IPS-20b (cell line): ENCODE results near the gene CALCOCO2.
A peak's percentile ranks its signal among the peaks of the same experiment; 100 is the strongest.
"Not testable (repeated sequence)": the region's sequence is repeated elsewhere in the genome, so short reads cannot be mapped to it uniquely, and the experiment has no call there.

Source experiments
- H3K27ac ChIP-seq: one replicate; pipeline ENCODE4 v1.5.1; 2013; ENCODE audit warnings: low read length
- H3K27me3 ChIP-seq: 2 replicates; pipeline ENCODE4 v1.6.1; 2013; ENCODE audit warnings: mild to moderate bottlenecking, low read length, inconsistent platforms; ENCODE audit not compliant: insufficient read depth
- H3K36me3 ChIP-seq: 2 replicates; pipeline ENCODE4 v1.6.1; 2013; ENCODE audit warnings: low read depth, mild to moderate bottlenecking, inconsistent platforms, low read length, moderate library complexity; ENCODE audit not compliant: insufficient read depth
- H3K4me1 ChIP-seq: 2 replicates; pipeline ENCODE4 v1.6.1; 2013; ENCODE audit warnings: mild to moderate bottlenecking, control low read depth, inconsistent platforms, low read length, moderate library complexity; ENCODE audit not compliant: insufficient read depth
- H3K4me3 ChIP-seq: 2 replicates; pipeline ENCODE4 v1.5.1; 2013; ENCODE audit warnings: mild to moderate bottlenecking, low read length, inconsistent platforms
- H3K9ac ChIP-seq: 2 replicates; pipeline ENCODE4 v1.6.1; 2013; ENCODE audit warnings: low read depth, mild to moderate bottlenecking, inconsistent platforms, low read length, moderate library complexity
- H3K9me3 ChIP-seq: 2 replicates; pipeline ENCODE4 v1.6.1; 2013; ENCODE audit warnings: mild to moderate bottlenecking, low read depth, low read length, inconsistent platforms; ENCODE audit not compliant: insufficient read depth

Gene CALCOCO2

GRCh38 chr17:48830840-48831548, at the start of gene CALCOCO2:
Gene CALCOCO2, plus strand, starts transcription at chr17:48831035. Its CDS starts 10,673 bp downstream, at chr17:48841708.
- Histone ChIP-seq H3K36me3 (no peaks in the 10 kb centered on the region), H3K4me3 (peak within 1 kb of the TSS; percentile 89), H3K27me3 (no peaks in the 10 kb centered on the region), H3K9ac (peak within 1 kb of the TSS; percentile 76), H3K4me1 (no peaks in the 10 kb centered on the region), H3K9me3 (no peaks in the 10 kb centered on the region), H3K27ac (no peak within 1 kb of the TSS)

- peaks cover 33% of the 10 kb centered on the region for H3K27me3 ChIP-seq
- no peak overlapping the region for H3K4me3 ChIP-seq
- H3K4me1 ChIP-seq = no peaks in the 10 kb centered on the region
- no peaks in the 10 kb centered on the region for H3K9me3 ChIP-seq
- no peak overlapping the region for H3K9ac ChIP-seq
- no peaks in the 10 kb centered on the region for H3K36me3 ChIP-seq
- H3K27ac ChIP-seq = no peak overlapping the region
These were observed 43.0 kb upstream of the CALCOCO2 start for GRCh38 chr17:48787828-48788227.

DNA sequence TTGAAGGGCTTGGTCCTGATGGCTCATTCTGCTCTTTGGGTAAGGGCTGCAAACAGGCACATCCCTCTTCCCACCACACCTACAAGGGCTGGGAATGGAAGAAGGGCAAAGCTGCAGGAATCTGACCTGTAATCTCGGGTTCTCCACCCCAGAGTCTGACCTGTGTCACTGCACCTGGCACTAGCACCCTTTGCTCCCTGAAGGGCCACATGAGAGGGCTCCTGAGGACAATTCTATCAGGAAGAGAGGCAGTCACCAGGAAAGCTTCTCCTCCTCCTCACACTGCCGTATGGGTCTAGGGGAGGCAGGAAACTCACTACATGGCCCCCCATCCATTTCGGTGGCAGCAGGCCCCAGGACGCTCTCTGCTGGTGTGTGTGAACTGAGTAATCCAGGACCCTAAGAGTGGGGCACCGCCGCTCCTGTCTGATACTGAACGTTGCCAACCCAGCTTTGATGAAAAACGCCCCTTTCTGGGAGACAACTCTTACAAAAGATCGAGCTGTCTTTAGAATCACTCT, 40.2 kb upstream of the CALCOCO2 start:
- Histone ChIP-seq H3K4me3 (no peak overlapping the region), H3K4me1 (no peaks in the 10 kb centered on the region), H3K9me3 (no peaks in the 10 kb centered on the region), H3K9ac (no peak overlapping the region), H3K27me3 (peaks cover 37% of the 10 kb centered on the region), H3K36me3 (no peaks in the 10 kb centered on the region), H3K27ac (no peak overlapping the region)

- H3K27ac ChIP-seq = no peak overlapping the region
- no peaks in the 10 kb centered on the region for H3K9me3 ChIP-seq
- H3K36me3 ChIP-seq = no peaks in the 10 kb centered on the region
- H3K27me3 ChIP-seq = peaks cover 34% of the 10 kb centered on the region
- H3K4me3 ChIP-seq = no peak overlapping the region
- H3K4me1 ChIP-seq = no peaks in the 10 kb centered on the region
- no peak overlapping the region for H3K9ac ChIP-seq
These were observed 39.5 kb upstream of the CALCOCO2 start for GRCh38 chr17:48791128-48792032.

DNA sequence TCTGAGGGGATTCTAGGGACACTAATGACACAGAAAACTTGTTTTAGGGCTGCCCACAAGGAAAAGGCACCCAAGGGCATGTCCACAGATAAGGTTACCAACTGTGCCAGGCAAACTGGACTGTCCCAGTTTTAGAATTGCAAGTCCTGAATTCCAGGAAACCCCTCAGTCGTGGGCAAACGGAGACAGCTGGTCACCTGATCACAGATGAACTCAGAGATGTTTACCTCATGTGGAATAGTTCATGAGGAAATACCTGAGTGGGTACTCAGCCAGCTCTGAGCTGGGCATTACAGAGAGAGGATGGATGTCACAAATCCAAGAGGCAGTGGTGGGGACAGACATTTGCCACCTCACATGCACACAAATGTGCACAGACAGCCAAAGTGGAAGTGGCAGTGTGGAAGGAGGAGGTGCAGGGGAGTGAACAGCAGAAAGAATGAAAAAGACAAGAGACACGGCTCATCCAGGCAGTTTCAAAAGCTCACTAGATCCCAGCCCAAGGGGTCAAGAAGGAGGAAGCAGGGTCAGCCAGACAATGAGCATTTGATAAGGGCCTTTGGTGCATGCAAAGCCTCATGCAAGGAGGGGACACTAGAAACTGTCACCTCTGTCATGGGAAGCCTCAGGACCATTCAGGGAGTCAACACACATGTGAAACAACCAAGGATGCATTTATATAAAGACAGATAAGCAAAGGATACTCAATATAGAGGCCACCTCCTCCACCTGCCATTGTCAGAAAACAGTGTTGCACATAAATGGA, 38.6 kb upstream of the CALCOCO2 start:
- Histone ChIP-seq H3K4me1 (no peaks in the 10 kb centered on the region), H3K9ac (no peak overlapping the region), H3K27ac (no peak overlapping the region), H3K4me3 (no peak overlapping the region), H3K36me3 (no peaks in the 10 kb centered on the region), H3K27me3 (peaks cover 34% of the 10 kb centered on the region), H3K9me3 (no peaks in the 10 kb centered on the region)

DNA sequence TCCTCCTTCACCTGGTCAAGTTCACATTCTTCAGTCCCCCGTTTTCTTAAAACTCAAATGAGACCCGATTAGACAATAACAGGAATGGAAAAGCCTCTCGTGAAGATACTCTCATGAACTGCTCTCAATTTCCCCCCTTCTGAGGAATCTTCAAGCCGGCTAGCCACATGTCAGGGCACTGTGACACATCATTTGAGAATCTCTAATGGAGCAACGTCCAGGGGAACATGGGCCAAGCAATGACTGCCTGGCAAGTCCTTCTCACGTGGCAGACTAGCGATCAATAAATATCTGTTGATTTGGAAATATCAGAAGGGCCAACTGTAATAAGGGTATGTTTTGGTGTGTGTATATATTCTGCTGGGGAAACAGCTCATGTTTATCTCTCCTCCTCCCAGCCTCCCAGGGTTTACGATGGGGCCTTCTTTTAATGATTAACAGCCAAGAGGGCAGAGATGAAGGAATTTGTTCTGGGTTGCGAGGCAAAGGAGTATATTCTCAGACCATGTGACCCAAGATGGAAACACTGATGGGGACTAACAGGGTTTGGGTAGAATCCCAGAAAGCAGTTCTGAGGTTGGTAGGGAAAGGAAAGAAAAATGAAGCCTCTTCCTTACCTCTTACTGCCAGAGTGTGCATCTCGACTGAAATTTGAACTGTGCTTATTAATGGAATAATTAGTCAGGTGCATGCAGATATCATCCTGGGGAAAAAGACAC, 35.2 kb upstream of the CALCOCO2 start:
- H3K36me3 ChIP-seq = no peaks in the 10 kb centered on the region
- no peaks in the 10 kb centered on the region for H3K9me3 ChIP-seq
- H3K4me3 ChIP-seq = no peak overlapping the region
- no peak overlapping the region for H3K9ac ChIP-seq
- no peak overlapping the region for H3K27ac ChIP-seq
- H3K4me1 ChIP-seq = no peaks in the 10 kb centered on the region
- peaks cover 21% of the 10 kb centered on the region; the same call in 1 of the 2 replicates for H3K27me3 ChIP-seq

DNA sequence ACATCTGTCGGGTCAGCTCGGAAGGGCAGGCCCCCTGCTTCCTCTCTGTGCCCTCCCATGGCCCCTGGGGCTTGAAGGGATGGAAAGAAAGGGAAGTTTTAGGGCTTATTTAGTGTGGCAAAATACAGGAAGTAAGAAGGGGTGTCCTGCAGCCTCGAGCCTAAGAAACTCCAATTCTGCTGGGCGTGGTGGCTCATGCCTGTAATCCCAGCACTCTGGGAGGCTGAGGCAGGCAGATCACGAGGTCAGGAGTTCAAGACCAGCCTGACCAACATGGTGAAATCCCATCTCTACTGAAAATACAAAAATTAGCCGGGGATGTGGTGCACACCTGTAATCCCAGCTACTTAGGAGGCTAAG, 34.7 kb upstream of the CALCOCO2 start:
- not testable (repeated sequence) for H3K4me1 ChIP-seq, H3K36me3 ChIP-seq, H3K4me3 ChIP-seq, H3K9ac ChIP-seq, H3K9me3 ChIP-seq, H3K27ac ChIP-seq
- peaks cover 19% of the 10 kb centered on the region; the same call in 1 of the 2 replicates for H3K27me3 ChIP-seq

- no peaks in the 10 kb centered on the region for H3K4me1 ChIP-seq
- no peak overlapping the region for H3K27ac ChIP-seq
- H3K9me3 ChIP-seq = no peaks in the 10 kb centered on the region
- H3K36me3 ChIP-seq = no peaks in the 10 kb centered on the region
- no peak overlapping the region for H3K4me3 ChIP-seq
- peaks cover 6% of the 10 kb centered on the region; the same call in 1 of the 2 replicates for H3K27me3 ChIP-seq
- no peak overlapping the region for H3K9ac ChIP-seq
These were observed 31.6 kb upstream of the CALCOCO2 start for GRCh38 chr17:48799069-48799723.

DNA sequence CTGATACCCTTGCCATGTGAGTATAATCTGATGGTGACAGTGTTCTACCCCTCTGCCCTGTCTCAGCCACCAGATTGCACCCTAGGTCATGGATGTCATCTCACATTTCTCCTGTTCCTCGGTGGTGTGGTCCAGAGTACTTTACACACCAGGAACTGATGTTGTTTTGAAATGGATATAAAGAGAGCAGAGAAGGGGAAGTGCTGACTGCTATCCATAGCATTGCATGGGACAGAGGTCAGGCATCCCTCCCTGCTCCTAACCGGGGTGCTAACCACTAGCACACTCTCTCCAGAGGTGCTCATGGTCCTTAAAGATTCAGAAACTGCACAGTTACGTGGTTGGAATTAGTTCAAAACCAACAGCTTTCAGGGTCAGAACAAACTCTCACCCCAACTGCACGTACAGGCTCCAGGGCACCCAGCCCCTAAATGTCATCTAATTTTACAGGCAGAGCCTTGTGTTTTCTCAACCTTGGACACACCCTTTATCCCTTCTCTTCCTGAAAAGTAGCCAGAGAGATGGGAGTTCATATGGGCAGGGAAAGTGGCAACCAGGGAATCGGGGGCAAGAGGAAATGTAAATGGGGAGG, 30.1 kb upstream of the CALCOCO2 start:
- Histone ChIP-seq H3K4me3 (no peak overlapping the region), H3K9ac (no peak overlapping the region), H3K36me3 (no peaks in the 10 kb centered on the region), H3K27ac (no peak overlapping the region), H3K4me1 (no peaks in the 10 kb centered on the region), H3K9me3 (no peaks in the 10 kb centered on the region), H3K27me3 (no peaks in the 10 kb centered on the region)

DNA sequence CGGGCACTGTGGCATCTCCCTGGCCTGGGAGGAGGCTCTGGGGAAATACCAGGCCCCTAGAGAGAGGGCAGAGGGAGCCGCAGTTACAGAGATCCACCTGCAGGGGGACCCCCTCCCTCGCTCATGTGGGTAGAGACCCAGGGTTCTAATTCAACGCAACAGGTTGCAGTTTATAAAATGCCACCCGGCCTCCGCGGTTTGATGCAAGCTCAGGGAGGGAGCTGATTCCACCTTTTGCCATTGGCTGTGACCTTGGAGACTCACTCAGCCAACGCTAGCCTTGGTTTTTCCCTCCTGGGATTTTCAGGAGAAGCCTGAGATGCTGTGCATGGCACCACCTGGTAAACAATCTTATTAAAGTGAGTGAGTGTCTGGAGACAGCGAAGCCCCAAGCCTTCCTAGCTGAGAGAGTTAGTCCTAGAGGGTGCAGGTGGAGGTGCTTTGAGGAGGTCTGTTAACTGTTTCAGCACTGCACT, 25.9 kb upstream of the CALCOCO2 start:
- no peaks in the 10 kb centered on the region for H3K27me3 ChIP-seq
- no peak overlapping the region for H3K27ac ChIP-seq
- peak overlapping the region; percentile 12; the same call in 1 of the 2 replicates for H3K4me3 ChIP-seq
- H3K4me1 ChIP-seq = no peaks in the 10 kb centered on the region
- H3K36me3 ChIP-seq = no peaks in the 10 kb centered on the region
- H3K9me3 ChIP-seq = no peaks in the 10 kb centered on the region
- H3K9ac ChIP-seq = no peak overlapping the region
